ENCODE results near the gene DHRS7B.

DNA sequence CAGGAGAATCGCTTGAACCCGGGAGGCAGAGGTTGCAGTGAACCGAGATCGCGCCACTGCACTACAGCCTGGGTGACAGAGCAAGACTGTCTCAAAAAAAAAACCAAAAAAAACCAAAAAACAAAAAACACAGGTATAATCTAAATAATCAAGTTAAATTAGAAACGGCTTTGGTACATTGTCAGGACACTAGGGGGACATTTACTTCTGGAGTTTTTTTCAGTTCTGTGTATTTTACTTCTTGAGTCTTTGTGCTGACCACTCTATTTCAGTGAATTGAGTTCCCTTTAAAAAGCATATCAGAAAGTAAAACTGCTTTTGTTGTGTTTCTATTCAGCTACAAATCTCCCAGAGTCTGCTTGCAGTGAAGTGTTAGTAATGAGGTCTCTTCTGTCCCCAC lies 36.3 kb downstream of the DHRS7B start:
- TF ChIP-seq, protein P1, sequence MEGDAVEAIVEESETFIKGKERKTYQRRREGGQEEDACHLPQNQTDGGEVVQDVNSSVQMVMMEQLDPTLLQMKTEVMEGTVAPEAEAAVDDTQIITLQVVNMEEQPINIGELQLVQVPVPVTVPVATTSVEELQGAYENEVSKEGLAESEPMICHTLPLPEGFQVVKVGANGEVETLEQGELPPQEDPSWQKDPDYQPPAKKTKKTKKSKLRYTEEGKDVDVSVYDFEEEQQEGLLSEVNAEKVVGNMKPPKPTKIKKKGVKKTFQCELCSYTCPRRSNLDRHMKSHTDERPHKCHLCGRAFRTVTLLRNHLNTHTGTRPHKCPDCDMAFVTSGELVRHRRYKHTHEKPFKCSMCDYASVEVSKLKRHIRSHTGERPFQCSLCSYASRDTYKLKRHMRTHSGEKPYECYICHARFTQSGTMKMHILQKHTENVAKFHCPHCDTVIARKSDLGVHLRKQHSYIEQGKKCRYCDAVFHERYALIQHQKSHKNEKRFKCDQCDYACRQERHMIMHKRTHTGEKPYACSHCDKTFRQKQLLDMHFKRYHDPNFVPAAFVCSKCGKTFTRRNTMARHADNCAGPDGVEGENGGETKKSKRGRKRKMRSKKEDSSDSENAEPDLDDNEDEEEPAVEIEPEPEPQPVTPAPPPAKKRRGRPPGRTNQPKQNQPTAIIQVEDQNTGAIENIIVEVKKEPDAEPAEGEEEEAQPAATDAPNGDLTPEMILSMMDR (IDR thresholded peaks at IDR 0.05 in 8 of 11, conservative IDR thresholded peaks at IDR 0.05 in 3 of 11), result no peak
- TF ChIP-seq POLR2A (IDR thresholded peaks at IDR 0.05) (no peak), POLR2AphosphoS5 (IDR thresholded peaks at IDR 0.05) (no peak)

All from spleen (tissue), 7 donors.